SJCRH30 (cell line): ENCODE data around the gene SLC4A4. TPM values are rescaled to one million over a fixed set of nuclear protein-coding genes. Genes with fewer than 3 reads are reported as not detected.

ENCODE experiments used
- DNase-seq, 2 experiments: peaks; one replicate each; pipeline ENCODE4 v3.0.0-alpha.2; 2015 to 2020
- H3K27ac ChIP-seq: fragments of 250-450 bp; sonication (Bioruptor Pico); 2 replicates; pipeline ENCODE4 v1.5.1; 2020; ENCODE audit warnings: mild to moderate bottlenecking, moderate library complexity
- H3K27me3 ChIP-seq: fragments of 250-450 bp; sonication (Bioruptor Pico); 2 replicates; pipeline ENCODE4 v1.5.1; 2020; ENCODE audit warnings: mild to moderate bottlenecking, moderate library complexity
- H3K36me3 ChIP-seq: fragments of 250-450 bp; sonication (Bioruptor Pico); 2 replicates; pipeline ENCODE4 v1.5.1; 2020; ENCODE audit warnings: mild to moderate bottlenecking, moderate library complexity
- H3K4me1 ChIP-seq: fragments of 250-450 bp; sonication (Bioruptor Pico); 2 replicates; pipeline ENCODE4 v1.5.1; 2020; ENCODE audit warnings: mild to moderate bottlenecking, moderate library complexity
- H3K4me3 ChIP-seq: fragments of 250-450 bp; sonication (Bioruptor Pico); 2 replicates; pipeline ENCODE4 v1.5.1; 2020; ENCODE audit warnings: mild to moderate bottlenecking, moderate library complexity
- H3K9me3 ChIP-seq: fragments of 250-450 bp; sonication (Bioruptor Pico); replicated peaks from 2 replicates; pipeline ENCODE4 v1.5.1; 2020; ENCODE audit warnings: mild to moderate bottlenecking, moderate library complexity
- total RNA-seq: library from RNA; depleted of rRNA; stranded (reverse); fragments of >200 nt; shearing (Covaris generic); gene quantifications from 2 replicates; pipeline ENCODE4 v1.2.3, GENCODE V29; 2014

Gene SLC4A4
- total RNA-seq, 1 experiment from 2014 or later = 0.04 TPM

- no peaks in the 10 kb centered on the region for H3K9me3 ChIP-seq
- no peak overlapping the region for H3K27ac ChIP-seq
- no peaks in the 10 kb centered on the region for H3K36me3 ChIP-seq
These were observed 158.3 kb downstream of the SLC4A4 start for GRCh38 chr4:71497078-71497477.

GRCh38 chr4:71498002-71498401 is 159.2 kb downstream of the SLC4A4 start:
- Histone ChIP-seq H3K27ac (no peak overlapping the region), H3K36me3 (no peaks in the 10 kb centered on the region), H3K4me1 (no peaks in the 10 kb centered on the region), H3K27me3 (no peaks in the 10 kb centered on the region), H3K4me3 (no peak overlapping the region), H3K9me3 (no peaks in the 10 kb centered on the region)
- no peak for DNase-seq

More at GRCh38 chr4:71497078-71497477, 158.3 kb downstream of the SLC4A4 start:
- no peak for DNase-seq
- no peaks in the 10 kb centered on the region for H3K27me3 ChIP-seq
- H3K4me3 ChIP-seq = no peak overlapping the region
- no peaks in the 10 kb centered on the region for H3K4me1 ChIP-seq

- Histone ChIP-seq H3K4me3 (no peak overlapping the region), H3K27me3 (no peaks in the 10 kb centered on the region), H3K36me3 (no peaks in the 10 kb centered on the region), H3K9me3 (no peaks in the 10 kb centered on the region), H3K27ac (no peak overlapping the region), H3K4me1 (no peaks in the 10 kb centered on the region)
- no peak for DNase-seq
These were observed 159.8 kb downstream of the SLC4A4 start for GRCh38 chr4:71498625-71499024.

- Histone ChIP-seq H3K36me3 (no peaks in the 10 kb centered on the region), H3K9me3 (no peaks in the 10 kb centered on the region), H3K27ac (no peak overlapping the region), H3K4me1 (no peaks in the 10 kb centered on the region), H3K27me3 (no peaks in the 10 kb centered on the region), H3K4me3 (no peak overlapping the region)
- DNase-seq = no peak
These were observed 163.2 kb downstream of the SLC4A4 start for GRCh38 chr4:71501992-71502391.

GRCh38 chr4:71518283-71518989 is 179.6 kb downstream of the SLC4A4 start:
- Histone ChIP-seq H3K36me3 (no peaks in the 10 kb centered on the region), H3K27me3 (no peaks in the 10 kb centered on the region), H3K4me3 (no peak overlapping the region), H3K9me3 (no peaks in the 10 kb centered on the region), H3K27ac (no peak overlapping the region), H3K4me1 (no peaks in the 10 kb centered on the region)
- no peak for DNase-seq

- no peaks in the 10 kb centered on the region for H3K27me3 ChIP-seq
- H3K4me1 ChIP-seq = no peaks in the 10 kb centered on the region
- H3K36me3 ChIP-seq = no peaks in the 10 kb centered on the region
- H3K9me3 ChIP-seq = no peaks in the 10 kb centered on the region
- DNase-seq = no peak
- H3K27ac ChIP-seq = no peak overlapping the region
- H3K4me3 ChIP-seq = no peak overlapping the region
These were observed 181.5 kb downstream of the SLC4A4 start for GRCh38 chr4:71520308-71520707.

- Histone ChIP-seq H3K4me3 (no peak overlapping the region), H3K27ac (no peak overlapping the region), H3K27me3 (no peaks in the 10 kb centered on the region), H3K9me3 (no peaks in the 10 kb centered on the region), H3K36me3 (no peaks in the 10 kb centered on the region), H3K4me1 (no peaks in the 10 kb centered on the region)
- DNase-seq = no peak
These were observed 182.0 kb downstream of the SLC4A4 start for GRCh38 chr4:71520850-71521249.

GRCh38 chr4:71524756-71525155 is 185.9 kb downstream of the SLC4A4 start:
- H3K4me3 ChIP-seq = no peak overlapping the region
- H3K36me3 ChIP-seq = no peaks in the 10 kb centered on the region
- DNase-seq = peak; percentile 5 to 47
- H3K27me3 ChIP-seq = no peaks in the 10 kb centered on the region
- no peak overlapping the region for H3K27ac ChIP-seq
- no peaks in the 10 kb centered on the region for H3K9me3 ChIP-seq
- no peaks in the 10 kb centered on the region for H3K4me1 ChIP-seq

GRCh38 chr4:71526637-71527406 is 188.0 kb downstream of the SLC4A4 start:
- Histone ChIP-seq H3K4me1 (no peaks in the 10 kb centered on the region), H3K9me3 (no peaks in the 10 kb centered on the region), H3K27me3 (no peaks in the 10 kb centered on the region), H3K27ac (no peak overlapping the region), H3K36me3 (no peaks in the 10 kb centered on the region), H3K4me3 (no peak overlapping the region)
- DNase-seq = peak in 1 of 2 experiments; percentile 13

- DNase-seq = no peak
- H3K4me3 ChIP-seq = no peak overlapping the region
- H3K4me1 ChIP-seq = no peaks in the 10 kb centered on the region
- H3K27me3 ChIP-seq = no peaks in the 10 kb centered on the region
- no peaks in the 10 kb centered on the region for H3K9me3 ChIP-seq
- H3K36me3 ChIP-seq = no peaks in the 10 kb centered on the region
- H3K27ac ChIP-seq = no peak overlapping the region
These were observed 193.6 kb downstream of the SLC4A4 start for GRCh38 chr4:71532407-71532806.

GRCh38 chr4:71533121-71533520 is 194.3 kb downstream of the SLC4A4 start:
- no peaks in the 10 kb centered on the region for H3K9me3 ChIP-seq
- H3K4me1 ChIP-seq = no peaks in the 10 kb centered on the region
- no peaks in the 10 kb centered on the region for H3K36me3 ChIP-seq
- no peak overlapping the region for H3K27ac ChIP-seq
- no peak overlapping the region for H3K4me3 ChIP-seq
- no peaks in the 10 kb centered on the region for H3K27me3 ChIP-seq
- DNase-seq = no peak

GRCh38 chr4:71537551-71538065 is 198.8 kb downstream of the SLC4A4 start:
- no peak for DNase-seq
- H3K27ac ChIP-seq = no peak overlapping the region
- H3K9me3 ChIP-seq = no peaks in the 10 kb centered on the region
- H3K36me3 ChIP-seq = no peaks in the 10 kb centered on the region
- H3K4me1 ChIP-seq = no peaks in the 10 kb centered on the region
- H3K4me3 ChIP-seq = no peak overlapping the region
- no peaks in the 10 kb centered on the region for H3K27me3 ChIP-seq

GRCh38 chr4:71538528-71538927 is 199.7 kb downstream of the SLC4A4 start:
- H3K4me1 ChIP-seq = no peaks in the 10 kb centered on the region
- H3K27me3 ChIP-seq = no peaks in the 10 kb centered on the region
- no peak overlapping the region for H3K4me3 ChIP-seq
- H3K36me3 ChIP-seq = no peaks in the 10 kb centered on the region
- H3K9me3 ChIP-seq = no peaks in the 10 kb centered on the region
- H3K27ac ChIP-seq = no peak overlapping the region
- DNase-seq = no peak

GRCh38 chr4:71540749-71541269 is 202.0 kb downstream of the SLC4A4 start:
- no peaks in the 10 kb centered on the region for H3K36me3 ChIP-seq
- no peaks in the 10 kb centered on the region for H3K27me3 ChIP-seq
- no peak overlapping the region for H3K27ac ChIP-seq
- no peak overlapping the region for H3K4me3 ChIP-seq
- DNase-seq = no peak
- no peaks in the 10 kb centered on the region for H3K4me1 ChIP-seq
- no peaks in the 10 kb centered on the region for H3K9me3 ChIP-seq

- H3K27me3 ChIP-seq = no peaks in the 10 kb centered on the region
- no peak for DNase-seq
- H3K9me3 ChIP-seq = no peaks in the 10 kb centered on the region
- H3K4me1 ChIP-seq = no peaks in the 10 kb centered on the region
- no peak overlapping the region for H3K27ac ChIP-seq
- H3K36me3 ChIP-seq = no peaks in the 10 kb centered on the region
- H3K4me3 ChIP-seq = no peak overlapping the region
These were observed 202.7 kb downstream of the SLC4A4 start for GRCh38 chr4:71541541-71541940.
